Measurements from ENCODE around the gene TMEM80. TPM values are rescaled to one million over a fixed set of nuclear protein-coding genes. Genes with fewer than 3 reads are reported as not detected.
A peak's percentile ranks its signal among the peaks of the same experiment; 100 is the strongest.

Gene TMEM80
- total and polyA plus RNA-seq, 2 of the 8 experiments (the other 6 are each of a cell fraction or from before 2014, with no cell fraction given) = 8.0 to 16.3 TPM

DNA sequence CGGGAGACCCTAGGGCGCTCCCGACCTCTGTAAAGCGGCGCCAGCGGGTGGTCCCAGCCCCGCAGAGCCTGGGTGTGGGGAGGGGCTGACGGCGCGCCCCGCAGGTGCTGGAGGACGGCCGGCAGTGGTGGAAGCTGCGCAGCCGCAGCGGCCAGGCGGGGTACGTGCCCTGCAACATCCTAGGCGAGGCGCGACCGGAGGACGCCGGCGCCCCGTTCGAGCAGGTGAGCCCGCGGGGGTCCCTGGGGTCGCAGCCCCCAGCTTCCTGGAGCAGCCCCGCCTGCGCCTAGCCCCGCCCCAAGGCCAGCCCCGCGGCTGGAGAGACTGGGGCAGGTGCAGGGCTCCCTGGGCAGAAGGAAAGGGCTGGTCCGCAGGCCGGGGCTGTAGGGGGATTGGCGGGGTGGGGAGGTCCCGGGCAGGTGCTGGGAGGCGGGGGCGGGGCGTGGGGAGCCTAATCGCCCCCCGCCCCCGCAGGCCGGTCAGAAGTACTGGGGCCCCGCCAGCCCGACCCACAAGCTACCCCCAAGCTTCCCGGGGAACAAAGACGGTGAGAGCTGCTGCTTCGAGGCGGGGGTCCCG is 30.1 kb downstream of the TMEM80 start:
- Histone ChIP-seq H3K9me3 (ENCODE audit: insufficient read depth in 2 of 2, low read depth in 1 of 2, low read length in 1 of 2) (no peaks in the 10 kb centered on the region), H3K23ac (ENCODE audit: insufficient read length) (no peak overlapping the region), H3K14ac (ENCODE audit: insufficient read length) (no peak overlapping the region), H4K91ac (replicated peaks; ENCODE audit: insufficient read length, low read length) (no peak overlapping the region), H2BK20ac (ENCODE audit: low read length) (no peak overlapping the region), H4K5ac (ENCODE audit: insufficient read length, low read depth, low read length) (no peak overlapping the region), H3K23me2 (ENCODE audit: low read depth, low read length) (peaks cover 7% of the 10 kb centered on the region; the same call in 1 of the 2 replicates), H3K79me2 (ENCODE audit: control insufficient read depth in 1 of 2, insufficient read depth in 2 of 2, low read length in 2 of 2) (no peaks in the 10 kb centered on the region), H3K4ac (replicated peaks; ENCODE audit: insufficient read length, low read depth, low read length) (peak overlapping the region; percentile 85), H4K8ac (ENCODE audit: extremely low read depth, insufficient read depth, low read length) (no peak overlapping the region; the same call in 1 of the 2 replicates), H4K20me1 (replicated peaks in 1 of 2; ENCODE audit: control insufficient read depth in 1 of 2, insufficient read depth in 2 of 2, low read length in 2 of 2) (no peaks in the 10 kb centered on the region), H2AK5ac (ENCODE audit: low read depth, low read length) (no peak overlapping the region), H3K4me3 (ENCODE audit: extremely low read depth in 1 of 4, insufficient read depth in 2 of 4, low read depth in 3 of 4, low read length in 4 of 4) (peak overlapping the region; percentile 27 to 64 (median 42)), H3K36me3 (ENCODE audit: control insufficient read depth in 2 of 4, insufficient read depth in 4 of 4, low read length in 3 of 4) (no peaks in the 10 kb centered on the region), H3K79me1 (ENCODE audit: low read depth, low read length) (no peaks in the 10 kb centered on the region), H2BK5ac (ENCODE audit: low read depth, low read length) (no peak overlapping the region; the same call in 1 of the 2 replicates), H2BK15ac (ENCODE audit: low read length) (no peak overlapping the region), H3K4me1 (replicated peaks in 1 of 4; ENCODE audit: control insufficient read depth in 3 of 4, insufficient read depth in 4 of 4, low read length in 3 of 4) (peaks cover 0 to 19% (median 12%) of the 10 kb centered on the region in 4 experiments; a peak in 5 of 7 replicates), H3K9ac (replicated peaks in 1 of 4; ENCODE audit: extremely low read depth in 1 of 4, low read depth in 3 of 4, low read length in 3 of 4) (no peak overlapping the region), H3K4me2 (ENCODE audit: insufficient read depth in 1 of 2, low read depth in 2 of 2, low read length in 2 of 2) (peak overlapping the region; percentile 84 to 94), H3K27ac (ENCODE audit: low read depth, low read length) (no peak overlapping the region), H2BK12ac (ENCODE audit: low read depth, low read length) (peak overlapping the region; percentile 39; the same call in 1 of the 2 replicates), H2BK120ac (replicated peaks; ENCODE audit: low read depth, low read length) (no peak overlapping the region), H3K18ac (ENCODE audit: extremely low read depth, low read length) (no peak overlapping the region; the same call in 1 of the 2 replicates), H3K27me3 (replicated peaks in 1 of 4; ENCODE audit: control insufficient read depth in 3 of 4, extremely low read depth in 1 of 4, insufficient read depth in 3 of 4, low read length in 3 of 4) (peaks cover 0 to 2% (median 0%) of the 10 kb centered on the region in 4 experiments; a peak in 1 of 7 replicates), H2AFZ (ENCODE audit: low read length) (no peak overlapping the region), H3K56ac (replicated peaks; ENCODE audit: insufficient read length, low read depth, low read length) (no peak overlapping the region)
- 4% methylated on average over 33 of the region's 53 CpGs; no CpG with 5 or more reads in 1 of the 2 experiments for WGBS, 2 experiments (ENCODE audit: extremely low coverage in 1 of 2, insufficient coverage in 1 of 2, insufficient read length in 1 of 2, insufficient replicate concordance in 2 of 2, low coverage in 1 of 2, low lambda C conversion rate in 2 of 2, missing lambda C conversion rate in 1 of 2)
- peak in 1 of 2 experiments; percentile 71 for DNase-seq (ENCODE audit: low read depth in 1 of 2, low spot score in 2 of 2)
- no peak for FAIRE-seq
- ChIA-PET POLR2A (ENCODE audit: partially characterized antibody) (interaction anchor here (0.6 to 13.2 kb wide), 20 partner anchors 11 to 177 kb away, joined by 3 to 216 read pairs (median 5); partner anchors contain the start of genes DEAF1, DRD4, EPS8L2 and PNPLA2), CTCF (ENCODE audit: partially characterized antibody) (interaction anchor here (0.8 to 15.4 kb wide), 17 partner anchors 12 to 168 kb away, joined by 3 to 395 read pairs (median 4); partner anchors contain the start of genes DEAF1, EPS8L2, TALDO1 and TMEM80)
- TF ChIP-seq BRCA1 (IDR thresholded peaks at IDR 0.05; ENCODE audit: low read depth, low read length) (no peak), GABPA (IDR thresholded peaks at IDR 0.05; ENCODE audit: borderline replicate concordance, insufficient read depth, low read length) (no peak), NRF1 (IDR thresholded peaks at IDR 0.05; ENCODE audit: low read depth, low read length) (peak; percentile 49), JUN (IDR thresholded peaks at IDR 0.05; ENCODE audit: low read depth, low read length) (no peak), RXRA (IDR thresholded peaks at IDR 0.05; ENCODE audit: insufficient read depth, low read depth, low read length) (no peak), E2F6 (IDR thresholded peaks at IDR 0.05) (no peak), KDM4A (IDR thresholded peaks at IDR 0.05; ENCODE audit: low read depth, low read length, severe bottlenecking) (no peak), MAX (IDR thresholded peaks at IDR 0.05) (peak; percentile 24; the same call in 1 of the 2 replicates), SAP30 (IDR thresholded peaks at IDR 0.05; ENCODE audit: insufficient read depth, insufficient replicate concordance, low read length) (no peak), BCL11A (IDR thresholded peaks at IDR 0.05; ENCODE audit: low read depth in 2 of 2, low read length in 2 of 2) (no peak), TAF7 (optimal IDR thresholded peaks at IDR 0.05; ENCODE audit: borderline replicate concordance, low read depth, low read length) (no peak)
